Liver (tissue), 9 donors: Measurements from ENCODE around the gene DNM2. TPM values are rescaled to one million over a fixed set of nuclear protein-coding genes. Genes with fewer than 3 reads are reported as not detected.

ENCODE experiments used
- DNase-seq: peaks from one replicate; pipeline ENCODE4 v3.0.0-alpha.2; 2017; ENCODE audit warnings: low spot score
- H3K27ac ChIP-seq, 2 donors: one replicate each; pipeline ENCODE4 v1.7.0; 2013; ENCODE audit warnings: inconsistent platforms in 2 of 2, low read length in 2 of 2, control low read depth in 1 of 2, low read depth in 1 of 2, mild to moderate bottlenecking in 1 of 2
- H3K27me3 ChIP-seq, 4 donors: one replicate each; pipeline versions ENCODE4 v1.6.1 to v1.7.0; 2013; ENCODE audit warnings: low read length in 3 of 4, inconsistent platforms in 1 of 4, mild to moderate bottlenecking in 1 of 4, moderate library complexity in 1 of 4; ENCODE audit not compliant: control insufficient read depth in 4 of 4, insufficient read depth in 4 of 4
- H3K36me3 ChIP-seq, 4 donors: one replicate each; pipeline versions ENCODE4 v1.6.1 to v1.7.0; 2013; ENCODE audit warnings: low read length in 3 of 4, mild to moderate bottlenecking in 3 of 4, low read depth in 1 of 4, moderate library complexity in 1 of 4; ENCODE audit not compliant: control insufficient read depth in 4 of 4, insufficient read depth in 3 of 4
- H3K4me1 ChIP-seq, 4 donors: one replicate each; pipeline versions ENCODE4 v1.6.1 to v1.7.0; 2013; ENCODE audit warnings: low read length in 3 of 4, mild to moderate bottlenecking in 3 of 4, moderate library complexity in 1 of 4; ENCODE audit not compliant: control insufficient read depth in 4 of 4, insufficient read depth in 4 of 4
- H3K4me3 ChIP-seq, 3 donors: one replicate each; pipeline versions ENCODE4 v1.6.1 to v1.7.0; 2013; ENCODE audit warnings: low read length in 3 of 3, control low read depth in 1 of 3, low read depth in 1 of 3, mild to moderate bottlenecking in 1 of 3
- H3K9ac ChIP-seq, 2 donors: one replicate each; pipeline ENCODE4 v1.7.0; 2013; ENCODE audit warnings: low read length in 2 of 2, mild to moderate bottlenecking in 2 of 2, moderate library complexity in 2 of 2, control low read depth in 1 of 2, low read depth in 1 of 2
- H3K9me3 ChIP-seq, 4 donors: one replicate each; pipeline versions ENCODE4 v1.6.1 to v1.7.0; 2013; ENCODE audit warnings: low read length in 3 of 4; ENCODE audit not compliant: control insufficient read depth in 4 of 4
- EGR1 ChIP-seq, 2 donors: IDR thresholded peaks; 2 replicates each; pipeline ENCODE4 v1.6.1; 2016 to 2018; ENCODE audit warnings: antibody characterized with exemption in 2 of 2, low read depth in 2 of 2
- FOXA1 ChIP-seq: IDR thresholded peaks from 2 replicates; pipeline ENCODE4 v1.6.1; 2016; ENCODE audit warnings: antibody characterized with exemption
- FOXA2 ChIP-seq: IDR thresholded peaks from 2 replicates; pipeline ENCODE4 v1.6.1; 2016; ENCODE audit warnings: antibody characterized with exemption
- GABPA ChIP-seq, 2 donors: IDR thresholded peaks in 1 of 2; conservative IDR thresholded peaks in 1 of 2; 2 replicates each; pipeline ENCODE4 v1.6.1; 2016; ENCODE audit warnings: antibody characterized with exemption in 2 of 2, mild to moderate bottlenecking in 1 of 2, moderate library complexity in 1 of 2
- HNF4A ChIP-seq, 2 donors: conservative IDR thresholded peaks; 2 replicates each; pipeline ENCODE4 v1.6.1; 2016; ENCODE audit warnings: antibody characterized with exemption in 2 of 2, mild to moderate bottlenecking in 2 of 2
- HNF4G ChIP-seq: IDR thresholded peaks from 2 replicates; pipeline ENCODE4 v1.6.1; 2016; ENCODE audit warnings: antibody characterized with exemption
- JUND ChIP-seq, 2 donors: IDR thresholded peaks; 2 replicates each; pipeline ENCODE4 v1.6.1; 2016; ENCODE audit warnings: antibody characterized with exemption in 2 of 2
- NR2F2 ChIP-seq: IDR thresholded peaks from 2 replicates; pipeline ENCODE4 v1.6.1; 2016; ENCODE audit warnings: antibody characterized with exemption
- RAD21 ChIP-seq, 2 donors: IDR thresholded peaks; 2 replicates each; pipeline ENCODE4 v1.6.1; 2016; ENCODE audit warnings: antibody characterized with exemption in 2 of 2, mild to moderate bottlenecking in 2 of 2
- RXRA ChIP-seq, 2 donors: IDR thresholded peaks; 2 replicates each; pipeline ENCODE4 v1.6.1; 2017 to 2018; ENCODE audit warnings: antibody characterized with exemption in 2 of 2, mild to moderate bottlenecking in 1 of 2
- SP1 ChIP-seq: IDR thresholded peaks from 2 replicates; pipeline ENCODE4 v1.6.1; 2018; ENCODE audit warnings: antibody characterized with exemption, mild to moderate bottlenecking
- TAF1 ChIP-seq: conservative IDR thresholded peaks from 2 replicates; pipeline ENCODE4 v1.6.1; 2016; ENCODE audit warnings: antibody characterized with exemption, mild to moderate bottlenecking
- YY1 ChIP-seq: IDR thresholded peaks from 2 replicates; pipeline ENCODE4 v1.6.1; 2016; ENCODE audit warnings: antibody characterized with exemption, mild to moderate bottlenecking
- WGBS: extraction: QIAGEN DNeasy Blood & Tissue Kit; methylation state at CpG from one replicate; pipeline ENCODE4 v1.1.7; 2013; 5-methylcytosine and 5-hydroxymethylcytosine counted together
- polyA plus RNA-seq, 2 donors: library from polyadenylated mRNA; stranded (reverse) in 1 of 2; unstranded in 1 of 2; fragments of 200-250 nt in 1 of 2; fragments of >200 nt in 1 of 2; fragmentation: Nextera tagmentation in 1 of 2; extraction: Ambion mirVana in 1 of 2; gene quantifications; one replicate each; pipeline versions ENCODE4 v1.2.1 to v1.2.3, GENCODE V29; 2013 to 2015
- total RNA-seq, 2 donors: library from RNA; depleted of rRNA; stranded (reverse); fragments of >200 nt; gene quantifications; one replicate each; pipeline ENCODE4 v1.2.3, GENCODE V29; 2014
- TF ChIP-seq, protein P1 (sequence below): IDR thresholded peaks from 2 replicates; pipeline ENCODE4 v1.6.1; 2016; ENCODE audit warnings: antibody characterized with exemption
- TF ChIP-seq, protein P2 (sequence below): IDR thresholded peaks from 2 replicates; pipeline ENCODE4 v1.6.1; 2016; ENCODE audit warnings: antibody characterized with exemption
- TF ChIP-seq, protein P3 (sequence below): IDR thresholded peaks from 2 replicates; pipeline ENCODE4 v1.6.1; 2016; ENCODE audit warnings: antibody characterized with exemption
- TF ChIP-seq, protein P4 (sequence below): IDR thresholded peaks from 2 replicates; pipeline ENCODE4 v1.6.1; 2016; ENCODE audit warnings: antibody characterized with exemption, mild to moderate bottlenecking
- TF ChIP-seq, protein P5 (sequence below): fragments of 150-350 bp; IDR thresholded peaks from 2 replicates; pipeline ENCODE4 v1.5.1; 2017; ENCODE audit warnings: improper control_type of control experiment, low read depth, low read length; ENCODE audit not compliant: missing input control
- donor health status: healthy.
- donor health status: healthy.
- donor health status: healthy.
- donor health status: healthy.
- donor health status: healthy.

The DNM2 gene
- total and polyA plus RNA-seq, 4 donors: 23.1 to 95.1 (median 59.1) TPM

- H3K27me3 ChIP-seq: no peaks in the 10 kb centered on the region
- DNase-seq: no peak
- H3K36me3 ChIP-seq: peaks cover 0 to 8% (median 5%) of the 10 kb centered on the region in 4 donors
- peak overlapping the region in 1 of 2 donors; percentile 58 for H3K27ac ChIP-seq
- no peak overlapping the region for H3K4me3 ChIP-seq
- no peak for TF ChIP-seq NR2F2
- no peak for TF ChIP-seq TAF1
- TF ChIP-seq, protein P1, sequence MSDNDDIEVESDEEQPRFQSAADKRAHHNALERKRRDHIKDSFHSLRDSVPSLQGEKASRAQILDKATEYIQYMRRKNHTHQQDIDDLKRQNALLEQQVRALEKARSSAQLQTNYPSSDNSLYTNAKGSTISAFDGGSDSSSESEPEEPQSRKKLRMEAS: no peak
- no peak for TF ChIP-seq FOXA2
- no peak for TF ChIP-seq EGR1 (IDR thresholded peaks at IDR 0.05; ENCODE audit: low read depth in 2 of 2)
- TF ChIP-seq, protein P2, sequence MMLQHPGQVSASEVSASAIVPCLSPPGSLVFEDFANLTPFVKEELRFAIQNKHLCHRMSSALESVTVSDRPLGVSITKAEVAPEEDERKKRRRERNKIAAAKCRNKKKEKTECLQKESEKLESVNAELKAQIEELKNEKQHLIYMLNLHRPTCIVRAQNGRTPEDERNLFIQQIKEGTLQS: no peak
- TF ChIP-seq RXRA (IDR thresholded peaks at IDR 0.05): no peak
- TF ChIP-seq, protein P3, sequence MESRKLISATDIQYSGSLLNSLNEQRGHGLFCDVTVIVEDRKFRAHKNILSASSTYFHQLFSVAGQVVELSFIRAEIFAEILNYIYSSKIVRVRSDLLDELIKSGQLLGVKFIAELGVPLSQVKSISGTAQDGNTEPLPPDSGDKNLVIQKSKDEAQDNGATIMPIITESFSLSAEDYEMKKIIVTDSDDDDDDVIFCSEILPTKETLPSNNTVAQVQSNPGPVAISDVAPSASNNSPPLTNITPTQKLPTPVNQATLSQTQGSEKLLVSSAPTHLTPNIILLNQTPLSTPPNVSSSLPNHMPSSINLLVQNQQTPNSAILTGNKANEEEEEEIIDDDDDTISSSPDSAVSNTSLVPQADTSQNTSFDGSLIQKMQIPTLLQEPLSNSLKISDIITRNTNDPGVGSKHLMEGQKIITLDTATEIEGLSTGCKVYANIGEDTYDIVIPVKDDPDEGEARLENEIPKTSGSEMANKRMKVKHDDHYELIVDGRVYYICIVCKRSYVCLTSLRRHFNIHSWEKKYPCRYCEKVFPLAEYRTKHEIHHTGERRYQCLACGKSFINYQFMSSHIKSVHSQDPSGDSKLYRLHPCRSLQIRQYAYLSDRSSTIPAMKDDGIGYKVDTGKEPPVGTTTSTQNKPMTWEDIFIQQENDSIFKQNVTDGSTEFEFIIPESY: no peak
- TF ChIP-seq JUND (IDR thresholded peaks at IDR 0.05): no peak
- no peak for TF ChIP-seq HNF4A (conservative IDR thresholded peaks at IDR 0.05)
- peaks cover 35 to 56% (median 49%) of the 10 kb centered on the region in 4 donors for H3K4me1 ChIP-seq
- no peak overlapping the region for H3K9ac ChIP-seq
- H3K9me3 ChIP-seq: no peaks in the 10 kb centered on the region
- WGBS: 70% methylated on average over 11 of the region's 11 CpGs
Measured at GRCh38 chr19:10763828-10764339, 46.0 kb downstream of the DNM2 start.

DNA sequence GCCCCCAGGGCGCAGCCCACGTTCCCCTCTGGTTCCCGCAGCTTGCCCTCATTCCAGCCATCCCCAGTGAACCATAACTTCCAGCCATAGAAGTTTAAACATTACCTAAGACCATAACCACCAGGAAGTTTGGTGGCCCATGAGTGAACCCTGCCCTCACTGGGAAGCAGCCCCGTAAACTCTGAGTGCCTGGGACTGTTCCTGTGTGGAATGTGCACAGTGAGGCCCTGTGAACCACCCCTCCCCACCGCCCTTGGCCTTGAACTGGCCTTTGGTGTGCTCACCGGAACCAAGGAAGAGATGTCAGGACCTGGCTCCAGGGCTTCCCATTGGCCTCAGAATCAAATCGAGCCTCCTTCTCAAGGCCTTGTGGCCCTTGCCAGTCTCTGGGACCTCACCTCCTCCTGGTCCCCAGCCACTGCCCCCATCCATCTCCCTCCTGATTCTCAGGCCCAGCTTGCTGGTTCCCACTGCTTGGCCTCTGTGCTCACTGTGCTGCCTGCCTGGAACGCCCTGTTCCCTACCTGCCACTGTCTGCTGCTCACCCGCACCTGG is 46.5 kb downstream of the DNM2 start:
- Histone ChIP-seq H3K4me3 (no peak overlapping the region), H3K9me3 (no peaks in the 10 kb centered on the region), H3K9ac (no peak overlapping the region), H3K36me3 (peaks cover 0 to 8% (median 5%) of the 10 kb centered on the region in 4 donors), H3K27me3 (no peaks in the 10 kb centered on the region), H3K4me1 (peaks cover 38 to 59% (median 55%) of the 10 kb centered on the region in 4 donors), H3K27ac (peak overlapping the region; percentile 27 to 58)
- TF ChIP-seq SP1 (peak; percentile 78), GABPA (IDR thresholded peaks at IDR 0.05 in 1 of 2, conservative IDR thresholded peaks at IDR 0.05 in 1 of 2) (no peak), JUND (IDR thresholded peaks at IDR 0.05) (peak; percentile 52 to 56), HNF4G (peak; percentile 45), YY1 (peak; percentile 59), RAD21 (IDR thresholded peaks at IDR 0.05) (peak in 1 of 2 donors; percentile 44), EGR1 (IDR thresholded peaks at IDR 0.05; ENCODE audit: low read depth in 2 of 2) (peak; percentile 34 to 61), FOXA2 (peak; percentile 23), FOXA1 (peak; percentile 26), RXRA (IDR thresholded peaks at IDR 0.05) (peak; percentile 94 to 95), NR2F2 (peak; percentile 78), TAF1 (no peak), HNF4A (conservative IDR thresholded peaks at IDR 0.05) (peak; percentile 73 to 79)
- TF ChIP-seq, protein P3: no peak
- TF ChIP-seq, protein P1: peak; percentile 61
- TF ChIP-seq, protein P2: no peak
- TF ChIP-seq, protein P4, sequence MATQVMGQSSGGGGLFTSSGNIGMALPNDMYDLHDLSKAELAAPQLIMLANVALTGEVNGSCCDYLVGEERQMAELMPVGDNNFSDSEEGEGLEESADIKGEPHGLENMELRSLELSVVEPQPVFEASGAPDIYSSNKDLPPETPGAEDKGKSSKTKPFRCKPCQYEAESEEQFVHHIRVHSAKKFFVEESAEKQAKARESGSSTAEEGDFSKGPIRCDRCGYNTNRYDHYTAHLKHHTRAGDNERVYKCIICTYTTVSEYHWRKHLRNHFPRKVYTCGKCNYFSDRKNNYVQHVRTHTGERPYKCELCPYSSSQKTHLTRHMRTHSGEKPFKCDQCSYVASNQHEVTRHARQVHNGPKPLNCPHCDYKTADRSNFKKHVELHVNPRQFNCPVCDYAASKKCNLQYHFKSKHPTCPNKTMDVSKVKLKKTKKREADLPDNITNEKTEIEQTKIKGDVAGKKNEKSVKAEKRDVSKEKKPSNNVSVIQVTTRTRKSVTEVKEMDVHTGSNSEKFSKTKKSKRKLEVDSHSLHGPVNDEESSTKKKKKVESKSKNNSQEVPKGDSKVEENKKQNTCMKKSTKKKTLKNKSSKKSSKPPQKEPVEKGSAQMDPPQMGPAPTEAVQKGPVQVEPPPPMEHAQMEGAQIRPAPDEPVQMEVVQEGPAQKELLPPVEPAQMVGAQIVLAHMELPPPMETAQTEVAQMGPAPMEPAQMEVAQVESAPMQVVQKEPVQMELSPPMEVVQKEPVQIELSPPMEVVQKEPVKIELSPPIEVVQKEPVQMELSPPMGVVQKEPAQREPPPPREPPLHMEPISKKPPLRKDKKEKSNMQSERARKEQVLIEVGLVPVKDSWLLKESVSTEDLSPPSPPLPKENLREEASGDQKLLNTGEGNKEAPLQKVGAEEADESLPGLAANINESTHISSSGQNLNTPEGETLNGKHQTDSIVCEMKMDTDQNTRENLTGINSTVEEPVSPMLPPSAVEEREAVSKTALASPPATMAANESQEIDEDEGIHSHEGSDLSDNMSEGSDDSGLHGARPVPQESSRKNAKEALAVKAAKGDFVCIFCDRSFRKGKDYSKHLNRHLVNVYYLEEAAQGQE: no peak
- TF ChIP-seq, protein P5, sequence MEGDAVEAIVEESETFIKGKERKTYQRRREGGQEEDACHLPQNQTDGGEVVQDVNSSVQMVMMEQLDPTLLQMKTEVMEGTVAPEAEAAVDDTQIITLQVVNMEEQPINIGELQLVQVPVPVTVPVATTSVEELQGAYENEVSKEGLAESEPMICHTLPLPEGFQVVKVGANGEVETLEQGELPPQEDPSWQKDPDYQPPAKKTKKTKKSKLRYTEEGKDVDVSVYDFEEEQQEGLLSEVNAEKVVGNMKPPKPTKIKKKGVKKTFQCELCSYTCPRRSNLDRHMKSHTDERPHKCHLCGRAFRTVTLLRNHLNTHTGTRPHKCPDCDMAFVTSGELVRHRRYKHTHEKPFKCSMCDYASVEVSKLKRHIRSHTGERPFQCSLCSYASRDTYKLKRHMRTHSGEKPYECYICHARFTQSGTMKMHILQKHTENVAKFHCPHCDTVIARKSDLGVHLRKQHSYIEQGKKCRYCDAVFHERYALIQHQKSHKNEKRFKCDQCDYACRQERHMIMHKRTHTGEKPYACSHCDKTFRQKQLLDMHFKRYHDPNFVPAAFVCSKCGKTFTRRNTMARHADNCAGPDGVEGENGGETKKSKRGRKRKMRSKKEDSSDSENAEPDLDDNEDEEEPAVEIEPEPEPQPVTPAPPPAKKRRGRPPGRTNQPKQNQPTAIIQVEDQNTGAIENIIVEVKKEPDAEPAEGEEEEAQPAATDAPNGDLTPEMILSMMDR: no peak
- DNase-seq: no peak
- WGBS: 49% methylated on average over 9 of the region's 9 CpGs
